Activated effector memory CD4-positive, alpha-beta T cell treated with anti-CD3 and anti-CD28 coated beads, Interleukin-2, amount 50 U/mL, for 16 hours (primary cell): Measurements from ENCODE around the gene MTPN.
A peak's percentile ranks its signal among the peaks of the same experiment; 100 is the strongest.

ENCODE experiments used
- DNase-seq: peaks from one replicate; pipeline ENCODE4 v3.0.0-alpha.2; 2020

MTPN gene, protein sequence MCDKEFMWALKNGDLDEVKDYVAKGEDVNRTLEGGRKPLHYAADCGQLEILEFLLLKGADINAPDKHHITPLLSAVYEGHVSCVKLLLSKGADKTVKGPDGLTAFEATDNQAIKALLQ

DNA sequence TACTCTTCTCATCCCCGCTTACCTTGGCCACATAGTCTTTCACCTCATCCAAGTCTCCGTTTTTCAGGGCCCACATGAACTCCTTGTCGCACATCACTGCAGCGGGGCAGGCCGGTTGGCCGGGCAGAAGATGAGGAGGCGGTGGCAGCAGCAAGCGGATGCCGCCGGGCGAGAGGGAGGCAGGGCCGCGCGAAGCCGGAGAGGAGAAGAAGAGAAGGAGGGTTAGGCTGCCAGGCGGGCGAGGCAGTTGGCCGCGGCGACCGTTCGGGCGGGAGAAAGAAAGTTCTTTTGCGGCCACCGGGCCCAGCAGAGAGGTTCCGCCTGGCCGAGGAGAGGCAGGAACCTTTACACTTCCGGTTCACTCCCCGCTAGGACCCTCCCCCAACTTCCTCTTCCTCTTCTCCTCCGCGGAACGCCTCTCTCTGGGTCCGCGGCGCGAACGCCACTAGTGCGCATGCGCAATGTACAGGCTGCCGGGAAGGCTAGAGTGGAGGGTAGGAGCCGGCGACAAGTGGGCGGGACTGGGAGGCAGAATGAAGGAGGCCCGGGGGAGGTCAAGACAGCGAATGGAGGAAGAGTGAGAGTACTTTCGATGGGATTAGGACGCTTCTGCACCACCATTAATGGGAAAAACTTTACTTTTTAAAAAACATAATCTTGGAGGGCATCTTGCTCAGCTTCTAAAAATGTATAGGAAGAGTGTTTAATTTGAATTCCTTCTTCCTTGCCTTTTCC, at the start of gene MTPN:
TSS of gene MTPN (minus strand) at position 353 of the 735 bp plus-strand sequence. CDS start at position 94, 259 bp downstream.
- peak; percentile 99 for DNase-seq

DNA sequence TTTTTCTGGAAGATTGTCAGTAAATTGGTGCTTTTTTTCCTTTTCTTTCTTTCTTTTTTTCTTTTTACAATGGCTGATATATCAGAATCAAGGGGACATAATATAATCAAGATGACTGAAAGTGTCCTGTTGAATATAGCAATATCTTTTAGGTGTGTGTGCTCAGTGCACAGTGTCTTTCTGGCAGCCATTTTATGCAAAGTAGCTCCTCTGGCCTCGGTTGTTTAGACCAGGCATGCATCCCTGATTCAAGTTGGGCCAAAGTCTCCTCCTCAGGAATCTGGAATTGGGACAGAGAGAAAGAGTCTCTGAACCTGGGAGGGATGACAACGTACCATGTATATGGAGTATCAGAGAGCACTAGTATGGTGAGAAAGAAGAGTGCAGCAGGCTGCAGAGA, 49.0 kb upstream of the MTPN start:
- DNase-seq, result no peak

DNA sequence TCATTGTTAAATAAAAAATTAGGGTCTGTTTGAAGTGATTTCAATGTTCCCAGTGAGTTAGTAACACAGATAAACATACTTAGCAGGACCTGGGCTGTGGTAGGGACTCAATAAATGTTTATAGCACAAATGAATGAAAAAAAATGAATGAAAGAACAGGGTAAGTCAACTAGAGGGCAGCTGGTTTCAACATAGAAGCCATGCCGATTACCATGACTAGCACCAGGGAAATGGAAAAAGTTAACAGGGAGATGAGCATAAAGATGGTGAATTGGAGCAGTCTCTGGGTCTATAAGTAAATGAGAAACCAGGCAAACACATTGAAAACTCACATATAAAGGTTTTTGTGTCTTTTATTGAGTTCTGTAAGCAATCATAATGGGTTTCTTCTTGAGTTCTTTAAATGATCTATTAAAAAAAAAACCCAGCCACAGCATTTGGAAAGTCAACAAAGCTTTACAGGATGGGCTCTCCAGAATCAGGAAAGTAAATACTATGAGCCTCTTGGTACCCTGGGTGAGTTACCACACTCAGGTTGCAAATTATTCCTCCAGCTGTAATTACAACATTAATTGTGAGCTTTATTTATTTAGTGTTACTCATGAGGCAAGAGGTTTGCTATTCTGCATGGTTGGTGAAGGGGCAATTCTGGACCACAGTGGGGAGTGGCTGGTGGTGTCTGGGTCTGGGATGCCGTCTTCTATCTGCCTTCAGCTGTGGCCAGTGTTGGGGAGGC, 46.1 kb upstream of the MTPN start:
- DNase-seq, result no peak

DNA sequence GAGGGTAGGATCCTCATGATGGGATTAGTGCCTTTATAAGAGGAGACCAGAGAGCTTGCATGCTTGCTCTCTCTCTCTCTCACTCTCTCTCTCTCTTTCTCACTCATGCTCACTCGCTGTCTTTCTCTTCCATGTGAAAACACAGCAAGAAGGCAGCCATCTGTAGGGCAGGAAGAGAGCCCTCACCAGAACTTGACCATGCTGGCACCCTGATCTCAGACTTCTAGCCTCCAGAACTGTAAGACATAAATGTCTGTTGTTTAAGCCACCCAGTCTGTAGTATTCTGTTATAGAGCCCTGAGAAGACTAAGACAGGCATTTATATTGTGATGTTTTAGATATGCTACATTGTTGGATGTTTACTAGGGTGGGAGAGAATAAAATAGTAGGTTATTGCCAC, 43.4 kb upstream of the MTPN start:
- DNase-seq, result no peak

DNA sequence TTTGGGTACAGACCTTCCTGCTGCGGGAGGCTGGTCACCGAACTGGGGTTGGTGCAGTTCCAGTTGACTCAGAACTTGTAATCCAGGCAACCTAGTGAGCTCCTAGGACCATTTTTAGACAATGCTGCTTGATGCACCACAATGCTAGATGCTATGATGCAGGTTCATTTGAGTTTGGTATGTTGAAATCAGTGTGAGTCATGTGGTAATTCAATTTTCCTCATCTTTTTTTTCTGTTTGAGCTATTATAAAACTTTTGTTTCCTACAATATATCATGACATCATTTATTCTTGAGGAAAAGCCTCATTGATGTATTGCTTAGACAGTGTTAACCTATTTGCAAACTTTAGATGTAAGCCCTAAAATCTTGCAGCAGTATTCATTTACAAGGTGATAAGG, 40.9 kb upstream of the MTPN start:
- no peak for DNase-seq

DNA sequence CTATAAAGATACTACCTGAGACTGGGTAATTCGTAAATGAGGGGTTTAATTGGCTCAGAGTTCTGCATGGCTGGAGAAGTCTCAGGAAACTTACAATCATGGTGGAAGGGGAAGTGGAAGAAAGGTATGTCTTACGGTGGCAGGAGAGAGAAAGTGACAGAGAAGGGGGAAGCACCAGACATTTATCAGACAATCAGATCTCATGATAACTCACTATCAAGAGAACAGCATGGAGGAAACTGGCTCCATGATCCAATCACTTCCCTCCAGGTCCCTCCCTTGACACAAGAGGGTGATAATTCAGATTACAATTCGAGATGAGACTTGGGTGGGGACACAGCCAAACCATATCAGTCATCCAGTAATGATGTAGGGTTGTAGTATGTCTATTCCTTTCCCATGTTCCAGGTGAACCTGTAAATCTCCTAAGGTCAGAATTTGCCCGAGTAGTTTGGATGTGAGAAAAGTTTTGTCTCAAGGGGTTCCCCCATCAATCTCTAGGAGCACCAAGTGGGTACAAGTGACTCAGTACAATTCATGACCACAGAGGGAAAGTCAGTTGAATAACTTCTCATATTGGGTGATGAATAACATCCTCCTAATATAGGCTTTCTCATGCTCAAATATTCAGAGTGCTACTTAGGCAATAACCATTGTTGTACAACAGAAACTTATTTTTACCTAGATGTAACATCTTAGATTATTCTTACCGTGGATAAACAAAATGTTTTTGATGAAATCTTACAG, 39.7 kb upstream of the MTPN start:
- DNase-seq, result no peak

DNA sequence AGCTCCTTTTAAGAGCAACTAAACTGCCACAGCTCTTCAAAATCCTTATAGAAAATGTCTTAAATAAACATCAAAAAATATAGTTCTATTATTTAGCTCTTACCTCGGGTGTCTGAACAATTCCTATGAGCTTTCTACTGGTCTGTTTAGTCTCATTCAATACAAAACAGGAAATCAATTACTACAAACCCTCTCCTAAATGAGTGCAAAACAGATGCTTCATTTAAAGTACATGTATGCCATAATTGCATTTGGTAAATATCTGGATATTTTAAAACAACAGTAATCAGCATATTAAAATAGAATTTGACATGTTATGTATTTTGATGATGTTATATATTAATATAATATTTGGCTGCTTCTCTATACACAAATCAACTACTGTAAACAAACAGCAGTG, 38.5 kb upstream of the MTPN start:
- no peak for DNase-seq

DNA sequence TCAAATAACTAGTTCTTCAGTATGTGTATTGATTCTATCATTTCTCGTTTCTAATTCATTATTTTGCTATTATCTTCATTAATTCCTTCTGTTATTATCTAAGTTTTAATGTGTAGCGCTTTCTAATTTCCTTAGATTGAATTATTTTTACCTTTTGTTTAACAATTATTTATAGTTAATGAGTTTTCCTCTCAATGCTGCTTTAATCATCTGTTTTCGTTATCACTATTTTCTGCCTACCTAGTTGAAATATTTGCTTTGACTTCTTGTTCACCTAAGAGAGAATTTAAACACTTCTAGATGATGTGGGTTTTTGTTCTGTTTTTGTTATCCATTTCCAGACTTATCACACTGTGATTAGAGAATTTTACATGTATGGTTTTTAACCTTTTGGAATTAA, 37.5 kb upstream of the MTPN start:
- DNase-seq, result no peak

DNA sequence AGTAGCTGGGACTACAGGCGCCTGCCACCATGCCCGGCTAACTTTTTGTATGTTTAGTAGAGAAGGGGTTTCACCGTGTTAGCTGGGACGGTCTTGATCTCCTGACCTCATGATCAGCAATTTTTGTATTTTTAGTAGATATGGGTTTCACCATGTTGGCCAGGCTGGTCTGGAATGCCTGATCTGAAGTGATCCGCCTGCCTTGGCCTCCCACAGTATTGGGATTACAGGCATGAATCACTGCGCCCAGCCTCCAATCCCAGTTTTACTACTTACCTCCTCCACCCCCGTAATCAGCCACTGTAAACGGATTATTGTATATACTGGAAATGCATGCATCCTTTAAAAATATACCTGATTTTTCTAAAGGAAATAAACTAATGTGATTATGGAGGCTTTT, 35.1 kb upstream of the MTPN start:
- no peak for DNase-seq

DNA sequence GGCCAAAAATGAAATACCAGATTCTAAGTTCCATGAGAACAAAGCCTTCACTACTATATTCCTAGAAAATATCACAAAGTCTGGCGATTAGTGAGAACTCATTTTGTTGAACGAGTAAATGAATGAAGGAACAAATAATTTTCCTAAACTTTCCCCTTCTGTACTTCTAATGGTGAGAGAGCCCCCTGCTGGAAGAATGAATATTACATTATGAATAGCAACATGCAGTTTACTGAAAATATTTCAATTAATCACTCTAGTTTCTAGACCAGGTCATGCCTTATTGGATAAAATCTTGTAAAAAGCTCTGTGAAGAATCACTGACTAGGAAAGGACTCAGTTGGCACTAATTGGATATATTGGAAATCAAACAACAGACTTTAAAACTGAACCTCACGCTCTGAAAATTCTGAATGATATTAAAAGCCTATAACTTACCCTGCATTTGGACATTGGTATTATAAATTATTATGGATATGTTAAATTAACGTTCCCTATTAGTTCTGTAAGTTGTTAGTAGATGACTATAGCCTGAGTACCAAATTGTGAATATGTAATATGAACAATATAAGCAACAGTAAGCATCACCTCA, 32.4 kb upstream of the MTPN start:
- no peak for DNase-seq

DNA sequence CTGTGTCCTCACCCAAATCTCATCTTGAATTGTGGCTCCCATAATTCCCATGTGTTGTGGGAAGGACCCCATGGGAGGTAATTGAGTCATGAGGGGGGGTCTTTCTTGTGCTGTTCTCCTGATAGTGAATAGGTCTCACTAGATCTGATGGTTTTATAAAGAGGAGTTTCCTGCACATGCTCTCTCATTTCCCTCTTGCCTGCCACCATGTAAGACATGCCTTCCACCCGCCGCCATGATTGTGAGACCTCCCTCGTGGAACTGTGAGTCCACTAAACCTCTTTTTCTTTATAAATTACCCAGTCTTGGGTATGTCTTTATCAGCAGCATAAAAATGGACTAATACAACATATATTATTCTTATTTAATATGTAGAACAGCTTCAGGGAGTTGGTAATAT, 29.0 kb upstream of the MTPN start:
- no peak for DNase-seq

DNA sequence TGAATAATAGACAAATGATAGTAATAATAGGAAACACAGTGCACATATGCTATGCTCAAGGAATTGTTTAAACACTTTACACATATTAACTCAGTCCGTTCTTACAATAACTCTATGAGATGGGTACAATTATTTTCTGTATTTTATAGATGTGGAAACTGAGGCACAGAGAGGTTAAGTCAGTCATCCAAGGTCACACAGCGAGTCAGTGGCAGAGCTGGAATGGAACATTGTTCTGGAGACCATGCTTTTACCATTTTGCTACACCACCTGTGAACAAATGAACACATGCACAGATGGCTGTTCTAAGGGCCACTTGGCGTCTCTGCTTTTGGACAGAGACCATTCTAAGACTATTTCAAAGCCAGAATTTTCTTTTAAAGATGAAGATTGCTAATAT, 26.9 kb upstream of the MTPN start:
- DNase-seq, result no peak

DNA sequence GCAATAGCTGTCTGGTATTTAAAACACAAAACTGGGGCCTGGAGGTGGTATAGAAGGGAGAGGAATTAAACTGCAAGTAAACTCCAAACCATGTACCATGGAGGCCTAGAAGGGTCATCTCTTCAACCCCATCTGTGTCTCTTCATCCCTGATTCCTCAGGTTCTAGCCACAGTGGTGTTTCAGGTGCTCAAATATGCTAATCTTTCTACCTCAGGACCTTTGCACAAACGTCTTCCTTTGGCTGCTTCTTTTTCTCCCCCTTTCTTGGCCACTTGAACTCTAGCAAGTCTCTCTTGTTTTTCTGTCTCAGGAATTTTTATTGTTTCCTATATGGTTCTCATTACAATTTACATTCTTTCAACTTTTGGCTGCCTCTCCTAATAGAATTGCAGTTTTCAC, 25.6 kb upstream of the MTPN start:
- DNase-seq, result no peak

DNA sequence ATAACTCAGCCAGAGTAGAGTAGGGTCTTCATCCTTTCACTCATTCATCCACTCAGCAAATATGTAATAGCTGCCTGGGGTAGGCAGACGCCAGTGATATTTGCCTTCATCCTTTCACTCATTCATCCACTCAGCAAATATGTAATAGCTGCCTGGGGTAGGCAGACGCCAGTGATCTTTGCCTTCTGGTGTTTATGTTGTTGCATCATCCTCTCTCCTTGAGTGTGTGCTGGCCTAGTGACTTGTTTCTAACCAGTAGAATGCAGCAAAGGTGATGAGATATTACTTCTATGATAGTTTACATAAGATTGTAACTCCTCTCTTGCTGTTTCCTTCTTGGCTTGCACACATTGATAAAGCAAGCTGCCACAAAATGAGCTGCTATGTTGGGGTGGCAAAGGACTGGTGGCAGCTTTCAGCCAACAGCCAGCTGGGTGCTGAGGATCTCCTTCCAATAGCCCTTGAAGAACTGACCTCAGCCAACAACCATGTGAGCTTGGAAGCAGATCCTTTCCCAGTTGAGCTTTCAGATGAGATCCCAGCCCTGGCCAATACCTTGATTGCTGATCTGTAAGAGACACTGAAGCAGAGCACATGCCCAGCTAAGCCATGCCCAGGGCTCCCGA, 23.2 kb upstream of the MTPN start:
- no peak for DNase-seq

DNA sequence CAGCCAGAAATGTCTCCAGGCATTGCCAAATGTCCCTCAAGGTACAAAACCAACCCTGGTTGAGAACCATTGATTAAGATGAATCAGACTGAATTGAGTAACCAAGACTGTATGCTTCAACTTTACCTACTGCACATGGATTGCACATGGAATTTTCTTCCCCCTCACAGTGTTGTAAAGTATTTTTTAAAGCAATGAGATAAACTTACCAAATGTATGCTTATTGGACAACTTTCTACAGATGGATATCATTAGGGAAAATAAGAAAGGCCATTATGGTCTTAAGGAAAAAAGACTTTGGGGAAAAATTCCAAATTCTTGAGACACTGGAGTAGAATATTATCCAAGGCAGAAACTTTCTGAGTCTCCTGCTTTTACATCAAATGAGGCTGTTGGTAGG, 20.9 kb upstream of the MTPN start:
- no peak for DNase-seq

DNA sequence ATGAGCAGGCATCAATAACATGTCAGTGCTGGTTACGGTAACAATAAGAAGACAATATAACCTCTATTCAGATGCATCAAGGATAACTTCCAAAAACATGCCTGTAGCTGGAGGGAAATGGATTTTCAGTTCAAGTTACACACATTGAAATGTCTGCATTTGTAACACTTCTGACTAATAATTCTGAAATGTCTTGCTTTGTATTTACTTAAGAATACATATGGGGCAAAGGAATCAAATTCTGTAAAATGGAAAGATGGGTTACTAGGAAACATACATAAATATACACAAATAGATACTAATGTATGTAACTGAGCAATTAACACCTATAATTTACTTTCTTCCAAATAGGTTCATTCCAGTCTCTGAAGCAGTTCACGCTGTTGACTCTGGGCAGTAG, 18.6 kb upstream of the MTPN start:
- DNase-seq, result no peak

DNA sequence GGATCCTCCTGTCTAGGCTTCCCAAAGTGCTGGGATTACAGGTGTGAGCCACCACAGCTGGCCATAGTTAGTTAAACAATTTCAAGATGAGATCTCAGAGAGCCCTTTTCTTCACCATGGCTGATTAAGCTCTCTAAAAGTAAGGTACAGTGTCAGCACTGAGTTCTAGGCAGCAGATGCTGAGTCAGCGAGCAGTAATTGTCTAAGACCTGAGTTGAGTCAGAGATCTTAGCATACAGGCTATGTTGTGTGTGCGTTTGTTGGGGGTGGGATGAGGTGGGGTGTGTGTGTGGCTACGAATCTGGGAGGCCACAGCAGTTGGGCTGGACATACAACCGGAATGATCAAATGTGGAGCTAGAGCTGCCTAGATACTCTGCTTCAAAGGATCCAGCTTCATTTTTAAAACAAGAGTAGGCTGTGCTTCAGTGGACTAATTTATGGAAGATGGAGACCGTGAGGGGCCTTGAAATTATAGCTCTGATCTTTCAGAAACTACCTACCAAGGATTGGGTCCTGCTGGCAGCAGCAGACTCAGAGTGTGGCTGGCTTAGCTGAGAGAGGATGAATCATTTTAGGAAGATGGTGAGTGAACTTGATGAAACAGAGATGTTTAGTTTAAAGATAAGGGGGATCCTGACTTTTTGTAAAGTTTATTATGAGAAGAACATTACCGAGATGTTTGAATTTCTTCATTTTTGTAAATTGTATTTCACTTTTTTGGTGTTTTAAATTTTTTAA, 17.5 kb upstream of the MTPN start:
- peak; percentile 64 for DNase-seq

DNA sequence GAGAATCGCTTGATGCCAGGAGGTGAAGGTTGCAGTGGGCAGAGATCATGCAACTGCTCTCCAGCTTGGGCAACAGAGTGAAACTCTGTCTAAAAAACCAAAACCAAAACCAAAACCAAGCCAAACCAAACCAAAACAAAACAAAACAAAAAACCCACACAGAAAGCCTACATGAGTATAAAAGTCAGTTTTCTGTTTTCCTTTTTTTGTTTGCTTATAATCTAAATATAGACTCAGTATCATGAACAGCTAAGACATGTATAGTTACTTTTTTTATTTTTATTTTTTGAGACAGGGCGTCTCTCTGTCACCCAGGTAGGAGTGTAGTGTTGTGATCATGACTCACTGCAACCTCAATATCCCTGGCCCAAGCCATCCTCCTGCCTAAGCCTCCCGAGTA, 16.8 kb upstream of the MTPN start:
- no peak for DNase-seq

DNA sequence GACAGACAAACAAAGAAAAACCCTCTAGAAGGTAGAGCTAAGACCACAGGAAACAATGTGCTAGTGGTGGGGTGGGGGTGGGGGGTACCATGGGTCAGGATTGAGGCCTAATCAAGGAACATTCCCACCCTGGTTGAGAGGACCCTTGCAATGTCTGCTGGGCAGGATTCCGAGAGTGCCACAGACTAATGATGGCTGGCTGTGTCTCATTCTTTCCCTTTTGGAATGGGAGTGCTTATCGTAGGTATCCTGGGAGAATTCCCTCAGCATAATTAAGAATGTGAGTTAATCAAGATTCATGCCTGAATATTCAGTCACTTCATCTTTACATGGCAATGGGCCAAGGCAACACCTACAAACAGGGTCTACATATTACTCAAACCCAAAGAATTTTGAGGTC, 14.7 kb upstream of the MTPN start:
- no peak for DNase-seq

DNA sequence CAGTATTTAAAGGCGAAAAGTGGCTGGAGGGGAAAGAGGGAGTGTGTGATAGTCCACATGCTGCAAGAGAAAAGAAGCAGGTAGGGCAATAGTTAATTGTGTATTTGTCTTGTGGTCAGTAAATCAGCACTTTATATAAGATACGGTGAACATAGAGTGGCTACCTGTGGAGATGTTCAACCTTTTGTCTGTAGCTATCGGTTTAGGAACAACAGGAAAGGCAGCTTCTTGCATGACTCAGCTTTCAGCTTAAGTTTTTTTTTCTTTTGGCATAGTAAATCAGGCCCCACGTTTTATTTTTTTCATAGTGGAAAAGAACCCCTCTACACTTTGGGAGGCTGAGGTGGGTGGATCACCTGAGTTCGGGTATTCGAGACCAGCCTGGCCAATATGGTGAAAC, 14.2 kb upstream of the MTPN start:
- DNase-seq, result no peak

DNA sequence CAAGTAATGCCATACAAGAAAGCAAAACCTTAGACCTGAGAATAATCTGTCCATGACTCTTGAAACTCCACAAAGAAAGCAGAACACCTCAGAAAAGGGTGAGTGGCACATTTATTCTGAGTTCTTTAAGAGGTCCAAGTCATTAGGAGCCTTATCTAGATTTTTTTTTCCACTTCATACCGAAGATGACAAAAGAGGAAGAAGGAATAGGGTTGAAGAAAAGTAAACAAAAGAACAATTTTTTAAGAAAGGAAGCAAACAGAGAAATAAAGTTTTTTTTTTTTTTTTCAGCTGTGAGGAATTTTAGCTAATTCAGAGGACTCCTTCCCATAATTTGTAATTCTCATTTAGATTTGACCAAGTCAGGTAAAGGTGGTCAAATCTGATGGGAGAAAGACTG, 13.1 kb upstream of the MTPN start:
- no peak for DNase-seq
